SK-N-MC (cell line): Measurements from ENCODE around the gene SLC37A4.
"Not testable (repeated sequence)": the region's sequence is repeated elsewhere in the genome, so short reads cannot be mapped to it uniquely, and the experiment has no call there.

Source experiments
- DNase-seq: peaks from one replicate; pipeline ENCODE4 v3.0.0-alpha.2; 2011; ENCODE audit warnings: low read depth, low spot score
- H3K27ac ChIP-seq: fragments of 200-600 bp; sonication (generic); 2 replicates; pipeline ENCODE4 v1.5.1; 2016; ENCODE audit warnings: mixed run types
- H3K36me3 ChIP-seq: fragments of 200-600 bp; sonication (generic); 2 replicates; pipeline ENCODE4 v1.6.1; 2017; ENCODE audit warnings: antibody characterized with exemption, low read length, mixed read lengths; ENCODE audit not compliant: insufficient read depth
- H3K4me3 ChIP-seq: fragments of 200-600 bp; sonication (generic); 2 replicates; pipeline ENCODE4 v1.5.1; 2016
- H3K9ac ChIP-seq: fragments of 200-600 bp; sonication (generic); 2 replicates; pipeline ENCODE4 v1.8.0; 2017; ENCODE audit warnings: mixed run types, mixed read lengths; ENCODE audit not compliant: insufficient read length
- H3K9me3 ChIP-seq: fragments of 200-600 bp; sonication (generic); 2 replicates; pipeline ENCODE4 v1.6.1; 2017; ENCODE audit warnings: low read depth, mild to moderate bottlenecking, antibody characterized with exemption, low read length, moderate library complexity, mixed read lengths
- EZH2 ChIP-seq: fragments of 200-600 bp; sonication (generic); IDR thresholded peaks from one replicate; pipeline ENCODE4 v1.6.1; 2017; ENCODE audit warnings: antibody characterized with exemption
- FOXP2 ChIP-seq: optimal IDR thresholded peaks from 2 replicates; pipeline ENCODE3; 2011; ENCODE audit warnings: mild to moderate bottlenecking, moderate library complexity; ENCODE audit not compliant: insufficient read depth; ENCODE audit errors: extremely low read length, control extremely low read depth
- POLR2AphosphoS5 ChIP-seq: IDR thresholded peaks from 2 replicates; pipeline ENCODE4 v1.6.1; 2012; ENCODE audit warnings: mild to moderate bottlenecking, low read depth, low read length, borderline replicate concordance

Gene SLC37A4

DNA sequence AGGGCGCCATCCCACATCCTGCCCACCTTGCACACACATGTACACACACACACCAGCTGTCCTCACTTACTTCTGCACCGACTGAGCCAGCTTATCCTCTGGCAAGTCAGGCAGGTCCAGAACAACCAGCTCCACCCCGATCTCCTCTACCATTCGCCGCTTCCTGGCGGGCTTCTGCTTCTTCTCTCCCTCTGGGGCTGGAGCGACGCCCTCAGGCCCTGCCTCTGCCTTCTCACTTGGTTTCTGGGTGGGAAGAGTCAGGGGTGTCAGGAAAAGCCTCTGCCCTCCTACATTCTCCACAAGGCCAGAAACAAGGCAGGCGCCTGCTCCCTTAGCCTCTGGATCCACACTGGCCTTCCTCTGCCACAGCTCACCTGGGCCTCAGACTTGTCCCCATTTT lies 18.0 kb upstream of the SLC37A4 start:
- H3K9me3 ChIP-seq: no peaks in the 10 kb centered on the region
- H3K4me3 ChIP-seq: no peak overlapping the region
- TF ChIP-seq FOXP2: no peak
- TF ChIP-seq EZH2: no peak
- TF ChIP-seq POLR2AphosphoS5: no peak
- peaks cover 71% of the 10 kb centered on the region for H3K36me3 ChIP-seq
- DNase-seq: no peak
- H3K27ac ChIP-seq: no peak overlapping the region
- no peak overlapping the region for H3K9ac ChIP-seq

DNA sequence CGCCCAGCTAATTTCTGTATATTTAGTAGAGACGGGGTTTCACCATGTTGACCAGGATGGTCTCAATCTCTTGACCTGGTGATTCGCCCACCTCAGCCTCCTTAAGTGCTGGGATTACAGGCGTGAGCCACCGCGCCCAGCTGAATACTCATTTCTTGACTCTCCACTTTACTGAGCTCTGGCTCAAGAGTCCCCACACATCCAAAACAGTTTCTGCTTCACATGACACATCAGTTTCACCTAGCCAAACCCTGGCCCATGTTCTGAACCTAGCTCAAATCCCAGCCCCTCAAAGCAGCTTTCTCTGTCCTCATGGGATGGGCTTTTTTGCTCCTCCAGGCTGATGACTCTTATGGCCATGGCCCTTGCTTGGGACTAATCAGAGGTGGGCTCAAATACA lies 16.5 kb upstream of the SLC37A4 start:
- TF ChIP-seq FOXP2 (no peak), POLR2AphosphoS5 (no peak), EZH2 (no peak)
- no peak overlapping the region for H3K27ac ChIP-seq
- H3K9me3 ChIP-seq: no peaks in the 10 kb centered on the region
- no peak overlapping the region for H3K4me3 ChIP-seq
- no peak for DNase-seq
- no peak overlapping the region for H3K9ac ChIP-seq
- peaks cover 56% of the 10 kb centered on the region for H3K36me3 ChIP-seq

DNA sequence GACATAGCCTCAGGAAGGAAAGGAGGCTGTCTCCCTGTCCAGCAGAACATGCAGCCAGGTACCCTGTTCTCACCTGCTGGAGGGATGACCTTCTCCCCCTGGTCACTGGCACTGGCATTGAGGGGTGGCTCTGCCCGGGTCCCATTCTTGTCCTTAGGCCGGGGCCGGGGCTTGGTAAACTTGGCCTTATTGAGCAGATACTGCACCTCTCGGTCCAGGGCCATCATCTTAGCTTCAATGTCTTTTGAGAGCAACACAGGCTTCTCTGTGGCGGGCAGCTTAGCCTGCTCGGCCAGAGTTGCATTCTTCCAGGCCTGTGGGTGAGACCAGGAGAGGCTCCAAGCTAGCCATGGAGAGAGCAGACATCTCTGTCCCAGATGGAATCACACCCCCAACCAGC lies 15.8 kb upstream of the SLC37A4 start:
- H3K9me3 ChIP-seq: no peaks in the 10 kb centered on the region
- H3K27ac ChIP-seq: no peak overlapping the region
- no peak overlapping the region for H3K4me3 ChIP-seq
- TF ChIP-seq POLR2AphosphoS5 (no peak), EZH2 (no peak), FOXP2 (no peak)
- H3K9ac ChIP-seq: no peak overlapping the region
- DNase-seq: no peak
- peaks cover 50% of the 10 kb centered on the region for H3K36me3 ChIP-seq

DNA sequence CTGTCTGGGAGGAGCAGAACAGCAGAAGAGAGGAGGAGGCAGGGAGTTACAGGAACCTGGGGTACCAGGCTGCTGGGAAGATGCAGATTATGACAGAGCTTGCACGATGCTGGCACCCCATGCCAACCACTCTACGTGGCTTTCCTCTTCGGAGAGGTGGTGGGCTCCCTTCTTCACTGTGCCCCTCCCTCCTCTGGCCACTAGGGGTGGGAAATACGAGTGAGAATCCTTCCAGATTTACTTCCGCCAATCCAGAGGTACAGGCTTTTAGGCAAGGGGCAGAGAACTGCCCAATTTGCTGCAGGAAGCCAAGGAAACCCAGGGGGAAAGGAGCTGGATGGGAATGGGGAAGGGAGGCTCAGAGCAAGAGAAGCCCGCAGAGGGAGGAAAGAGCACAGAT lies 14.0 kb upstream of the SLC37A4 start:
- peaks cover 39% of the 10 kb centered on the region for H3K36me3 ChIP-seq

DNA sequence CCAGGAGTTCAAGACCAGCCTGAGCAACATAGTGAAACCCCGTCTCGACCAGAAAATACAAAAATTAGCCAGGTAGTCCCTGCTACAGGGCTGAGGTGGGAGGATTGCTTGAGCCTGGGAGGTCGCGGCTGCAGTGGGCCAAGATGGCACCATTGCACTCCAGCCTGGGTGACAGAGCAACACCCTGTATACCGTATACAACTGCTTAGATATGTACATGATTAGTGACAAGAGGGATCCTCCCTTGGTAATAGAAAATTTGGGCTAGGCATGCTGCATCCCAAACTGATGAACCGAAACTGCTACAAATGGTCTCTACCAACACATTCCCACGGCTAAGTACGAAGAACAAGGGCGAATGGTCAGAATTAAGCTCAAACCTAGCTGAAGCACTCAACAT lies 12.2 kb upstream of the SLC37A4 start:
- Histone ChIP-seq H3K9me3 (no peaks in the 10 kb centered on the region), H3K9ac (no peak overlapping the region), H3K4me3 (no peak overlapping the region), H3K27ac (no peak overlapping the region), H3K36me3 (peaks cover 21% of the 10 kb centered on the region)
- TF ChIP-seq EZH2 (no peak), FOXP2 (no peak), POLR2AphosphoS5 (no peak)
- DNase-seq: no peak

More for the DNA sequence above, 14.0 kb upstream of the SLC37A4 start:
- no peak overlapping the region for H3K27ac ChIP-seq
- DNase-seq: no peak
- no peak overlapping the region for H3K4me3 ChIP-seq
- TF ChIP-seq EZH2: no peak
- H3K9ac ChIP-seq: no peak overlapping the region
- H3K9me3 ChIP-seq: no peaks in the 10 kb centered on the region

DNA sequence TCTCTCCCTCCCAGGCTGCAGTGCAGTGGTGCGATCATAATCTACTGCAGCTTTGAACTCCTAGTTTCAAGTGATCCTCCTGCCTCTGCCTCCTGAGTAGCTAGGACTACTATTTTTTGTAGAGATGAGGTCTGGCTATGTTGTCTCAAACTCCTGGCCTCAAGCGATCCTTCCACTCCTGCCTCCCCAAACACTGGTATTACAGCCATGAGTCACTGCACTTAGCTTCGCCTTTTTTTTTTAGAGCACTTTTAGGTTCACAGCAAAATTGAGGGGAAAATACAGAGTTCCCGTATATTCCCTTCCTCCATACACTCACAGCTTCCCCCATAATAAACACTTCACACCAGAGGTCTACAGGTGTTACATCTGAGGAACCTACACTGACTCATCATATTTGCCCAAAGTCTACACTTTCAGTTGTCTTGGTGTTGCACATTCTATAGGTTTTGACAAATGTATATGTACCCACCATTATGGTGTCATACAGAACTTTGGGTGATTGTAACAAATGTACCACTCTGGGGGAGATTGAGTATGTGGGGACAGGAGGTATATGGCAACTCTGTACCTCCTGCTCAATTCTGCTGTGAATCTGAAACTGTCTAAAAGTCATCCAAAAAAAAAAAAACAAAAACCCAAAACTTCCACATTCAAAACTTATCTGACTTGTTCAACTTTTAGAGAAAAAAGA lies 11.3 kb upstream of the SLC37A4 start:
- H3K27ac ChIP-seq: no peak overlapping the region
- peaks cover 14% of the 10 kb centered on the region; the same call in 1 of the 2 replicates for H3K36me3 ChIP-seq
- H3K4me3 ChIP-seq: no peak overlapping the region
- H3K9ac ChIP-seq: no peak overlapping the region
- no peaks in the 10 kb centered on the region for H3K9me3 ChIP-seq
- TF ChIP-seq EZH2: no peak
- no peak for TF ChIP-seq POLR2AphosphoS5
- TF ChIP-seq FOXP2: no peak
- DNase-seq: no peak

DNA sequence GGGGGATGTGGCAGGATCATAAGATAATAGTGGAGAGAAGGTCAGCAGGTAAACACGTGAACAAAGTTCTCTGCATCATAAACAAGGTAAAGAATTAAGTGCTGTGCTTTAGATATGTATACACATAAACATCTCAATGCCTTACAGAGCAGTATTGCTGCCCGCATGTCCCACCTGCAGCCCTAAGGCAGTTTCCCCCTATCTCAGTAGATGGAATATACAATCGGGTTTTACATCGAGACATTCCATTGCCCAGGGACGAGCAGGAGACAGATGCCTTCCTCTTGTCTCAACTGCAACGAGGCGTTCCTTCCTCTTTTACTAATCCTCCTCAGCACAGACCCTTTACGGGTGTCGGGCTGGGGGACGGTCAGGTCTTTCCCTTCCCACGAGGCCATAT lies 8.8 kb upstream of the SLC37A4 start:
- not testable (repeated sequence) for H3K4me3 ChIP-seq, H3K9me3 ChIP-seq, DNase-seq, H3K36me3 ChIP-seq, H3K9ac ChIP-seq, H3K27ac ChIP-seq

DNA sequence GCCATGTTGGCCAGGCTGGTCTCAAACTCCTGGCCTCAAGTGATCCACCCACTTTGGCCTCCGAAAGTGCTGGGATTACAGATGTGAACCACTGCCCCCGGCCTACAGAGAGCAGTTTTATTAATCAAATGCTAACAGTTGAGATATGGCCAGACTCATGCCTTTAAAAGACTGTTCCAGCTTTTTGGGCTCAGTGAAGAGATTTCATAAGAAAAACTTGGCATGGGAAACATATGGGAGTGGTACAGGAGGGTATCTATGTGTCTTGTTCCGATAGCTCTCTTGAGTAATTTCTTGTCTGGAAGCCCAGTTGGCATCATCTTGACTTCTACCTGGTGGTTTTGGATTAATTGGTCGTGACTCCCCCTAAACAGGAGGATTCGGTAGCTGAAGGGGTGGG lies 8.2 kb upstream of the SLC37A4 start:
- Histone ChIP-seq H3K9ac (no peak overlapping the region), H3K9me3 (no peaks in the 10 kb centered on the region), H3K27ac (no peak overlapping the region), H3K36me3 (no peaks in the 10 kb centered on the region), H3K4me3 (no peak overlapping the region)
- DNase-seq: no peak
- TF ChIP-seq POLR2AphosphoS5 (no peak), EZH2 (no peak), FOXP2 (no peak)

DNA sequence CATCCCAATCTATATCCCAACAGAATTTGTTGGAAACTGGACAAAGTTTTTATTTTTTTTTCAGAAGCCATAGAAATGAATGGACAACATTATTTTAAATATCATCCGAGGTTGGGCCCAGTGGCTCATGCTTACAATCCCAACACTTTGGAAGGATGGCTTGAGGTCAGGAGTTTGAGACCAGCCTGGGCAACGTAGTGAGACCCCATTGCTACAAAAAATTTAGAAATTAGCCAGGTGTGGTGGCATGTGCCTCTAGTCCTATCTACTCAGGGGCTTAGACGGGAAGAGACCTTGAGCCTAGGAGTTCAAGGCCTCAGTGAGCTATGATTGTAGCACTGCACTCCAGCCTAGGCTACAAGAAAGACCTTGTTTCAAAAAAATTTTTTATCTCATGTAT lies 4.1 kb upstream of the SLC37A4 start:
- no peak for DNase-seq
- Histone ChIP-seq H3K36me3 (no peaks in the 10 kb centered on the region), H3K27ac (no peak overlapping the region), H3K9me3 (no peaks in the 10 kb centered on the region), H3K9ac (no peak overlapping the region), H3K4me3 (no peak overlapping the region)
- TF ChIP-seq EZH2: no peak
- no peak for TF ChIP-seq POLR2AphosphoS5
- TF ChIP-seq FOXP2: no peak

DNA sequence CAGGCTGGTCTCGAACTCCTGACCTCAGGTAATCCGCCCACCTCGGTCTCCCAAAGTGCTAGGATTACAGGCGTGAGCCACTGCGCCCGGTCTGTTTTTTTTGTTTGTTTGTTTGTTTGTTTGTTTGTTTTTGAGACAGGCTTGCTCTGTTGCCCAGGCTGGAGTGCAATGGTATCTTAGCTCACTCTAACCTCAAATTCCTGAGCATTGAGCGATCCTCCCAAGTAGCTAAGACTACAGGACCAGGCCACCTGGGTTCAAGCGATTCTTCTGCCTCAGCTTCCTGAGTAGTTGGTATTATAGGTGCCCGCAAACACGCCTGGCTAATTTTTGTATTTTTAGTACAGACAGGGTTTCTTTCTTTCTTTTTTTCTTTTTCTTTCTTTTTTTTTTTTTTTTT lies 2.7 kb upstream of the SLC37A4 start:
- not testable (repeated sequence) for H3K9me3 ChIP-seq, H3K27ac ChIP-seq, H3K4me3 ChIP-seq, H3K36me3 ChIP-seq, H3K9ac ChIP-seq, DNase-seq
